H1 (cell line): ENCODE measurements around the gene TRIM71. TPM values are rescaled to one million over a fixed set of nuclear protein-coding genes. Genes with fewer than 3 reads are reported as not detected.
A peak's percentile ranks its signal among the peaks of the same experiment; 100 is the strongest.

ENCODE experiments used
- ATF3 ChIP-seq: IDR thresholded peaks from 2 replicates; pipeline ENCODE4 v1.6.1; 2011; ENCODE audit warnings: low read depth, mild to moderate bottlenecking, low read length; ENCODE audit not compliant: insufficient read depth
- HDAC2 ChIP-seq, 2 experiments: fragments of 300-600 bp in 1 of 2; sonication (generic) in 1 of 2; IDR thresholded peaks; 2 replicates each; pipeline ENCODE4 v1.6.1; 2011 to 2012; ENCODE audit warnings: low read depth in 2 of 2, low read length in 2 of 2, mild to moderate bottlenecking in 2 of 2, moderate library complexity in 2 of 2, borderline replicate concordance in 1 of 2, inconsistent platforms in 1 of 2
- TEAD4 ChIP-seq: IDR thresholded peaks from 2 replicates; pipeline ENCODE4 v1.6.1; 2012; ENCODE audit warnings: low read depth, low read length, inconsistent platforms, mixed read lengths
- polyA plus RNA-seq, 7 experiments: library from polyadenylated mRNA; depleted of rRNA in 3 of 7; stranded (reverse) in 5 of 7; unstranded in 2 of 7; fragments of >200 nt in 5 of 7; fragments of 200-250 nt in 2 of 7; gene quantifications; 1 replicate in 5 of 7; 2 replicates in 1 of 7; 4 replicates in 1 of 7; pipeline versions ENCODE4 v1.2.1 to v1.2.3, GENCODE V29; 2011 to 2013; ENCODE audit warnings: missing spikeins in 2 of 7, mixed read lengths in 2 of 7
- total RNA-seq: library from RNA; stranded (reverse); fragmentation: NEBNext Ultra II Directional; extraction: Animal tissue kit (Norgen Biotek cat#: 25700); gene quantifications from 2 replicates; pipeline ENCODE4 v1.2.1, GENCODE V29; 2021
- TF ChIP-seq, protein P1 (sequence below): IDR thresholded peaks from 2 replicates; pipeline ENCODE4 v1.6.1; 2012; ENCODE audit warnings: low read length, inconsistent platforms

TRIM71 gene
- total and polyA plus RNA-seq, 2 of the 8 experiments (the other 6 are each of a cell fraction or from before 2014, with no cell fraction given) = 53.7 to 293 TPM

- TF ChIP-seq ATF3 (no peak), HDAC2 (IDR thresholded peaks at IDR 0.05; ENCODE audit: borderline replicate concordance in 1 of 2, low read depth in 2 of 2, low read length in 2 of 2) (peak; percentile 82 to 88; a peak in 2 of 4 replicates), TEAD4 (peak; percentile 42)
- TF ChIP-seq, protein P1, sequence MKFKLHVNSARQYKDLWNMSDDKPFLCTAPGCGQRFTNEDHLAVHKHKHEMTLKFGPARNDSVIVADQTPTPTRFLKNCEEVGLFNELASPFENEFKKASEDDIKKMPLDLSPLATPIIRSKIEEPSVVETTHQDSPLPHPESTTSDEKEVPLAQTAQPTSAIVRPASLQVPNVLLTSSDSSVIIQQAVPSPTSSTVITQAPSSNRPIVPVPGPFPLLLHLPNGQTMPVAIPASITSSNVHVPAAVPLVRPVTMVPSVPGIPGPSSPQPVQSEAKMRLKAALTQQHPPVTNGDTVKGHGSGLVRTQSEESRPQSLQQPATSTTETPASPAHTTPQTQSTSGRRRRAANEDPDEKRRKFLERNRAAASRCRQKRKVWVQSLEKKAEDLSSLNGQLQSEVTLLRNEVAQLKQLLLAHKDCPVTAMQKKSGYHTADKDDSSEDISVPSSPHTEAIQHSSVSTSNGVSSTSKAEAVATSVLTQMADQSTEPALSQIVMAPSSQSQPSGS = peak; percentile 14; the same call in 1 of the 2 replicates
Observed at GRCh38 chr3:32843510-32844321, 25.9 kb downstream of the TRIM71 start (continued).
